Hematopoietic multipotent progenitor cell (in vitro differentiated cells): ENCODE results near the gene NXF1. TPM values are rescaled to one million over a fixed set of nuclear protein-coding genes. Genes with fewer than 3 reads are reported as not detected.

ENCODE experiments used
- DNase-seq, 3 donors: peaks; one replicate each; pipeline ENCODE4 v3.0.0-alpha.2; 2011 to 2015; ENCODE audit warnings: low read depth in 2 of 3, low spot score in 2 of 3
- small RNA-seq: library from RNA; depleted of rRNA; stranded (forward); fragments of <200 nt; gene quantifications from one replicate; pipeline ENCODE3, GENCODE V24; 2012
- total RNA-seq: library from RNA; depleted of rRNA; stranded (reverse); fragments of >200 nt; gene quantifications from one replicate; pipeline ENCODE4 v1.2.3, GENCODE V29; 2012

The NXF1 gene
- total RNA-seq, 1 donor: 62.2 TPM

DNA sequence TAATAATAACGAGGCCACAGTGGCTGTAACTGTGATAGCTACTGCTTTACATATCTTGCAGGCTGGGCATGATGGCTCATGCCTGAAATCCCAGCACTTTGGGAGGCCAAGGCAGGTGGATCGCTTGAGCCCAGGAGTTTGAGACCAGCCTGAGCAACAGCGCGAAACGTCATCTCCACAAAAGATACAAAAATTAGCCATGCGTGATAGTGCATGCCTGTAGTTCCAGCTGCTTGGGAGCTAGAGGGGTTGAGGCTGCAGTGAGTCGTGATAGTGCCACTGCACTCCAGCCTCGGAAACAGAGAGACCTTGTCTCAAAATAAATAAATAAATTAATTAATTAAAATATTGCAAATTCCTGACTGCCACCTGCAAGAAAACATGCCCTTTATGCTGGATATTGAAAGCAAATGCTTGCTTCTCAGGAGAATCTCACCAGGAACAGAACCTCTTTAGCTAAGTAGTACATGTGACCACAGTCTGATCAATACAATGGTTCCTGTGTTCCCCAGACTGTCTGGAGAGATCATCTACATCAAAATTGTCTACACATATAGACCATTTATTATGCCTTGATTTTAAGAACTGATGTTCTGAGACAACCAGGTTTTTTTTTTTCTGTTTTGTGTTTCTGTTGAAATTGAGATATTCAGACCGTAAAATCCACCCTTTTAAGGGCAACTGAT, 57.6 kb downstream of the NXF1 start:
- no peak for DNase-seq

Small RNAs within 50 kb of the gene (small RNA-seq; reads per million reads assigned to genes)
- gene MIR6514: 0.47 reads per million
- gene RF00099: not detected
- gene RNU6-118P: not detected
- gene SNORD22: not detected
- not detected for gene SNORD26
- gene SNORD27: not detected
- gene SNORD28: not detected
- gene SNORD30: 105 reads per million, percentile 97 among the genes with 10 or more reads in this experiment

Other genes starting within 250 kb of the NXF1 start
- 3,462 TPM for gene EEF1G, start 231.5 kb downstream of the NXF1 start, total RNA-seq
- 11.6 TPM for gene TUT1, start 213.9 kb downstream of the NXF1 start, total RNA-seq
- 142 TPM for gene MTA2, start 203.6 kb downstream of the NXF1 start, total RNA-seq
- gene EML3, start 192.7 kb downstream of the NXF1 start, total RNA-seq: 38.0 TPM
- gene ROM1, start 192.2 kb downstream of the NXF1 start, total RNA-seq: 2.7 TPM
- 36.4 TPM for gene B3GAT3, start 183.5 kb downstream of the NXF1 start, total RNA-seq
- 215 TPM for gene GANAB, start 158.8 kb downstream of the NXF1 start, total RNA-seq
- 33.7 TPM for gene INTS5, start 152.1 kb downstream of the NXF1 start, total RNA-seq
- 15.3 TPM for gene C11orf98, start 140.2 kb downstream of the NXF1 start, total RNA-seq
- 51.7 TPM for gene CSKMT, start 140.1 kb downstream of the NXF1 start, total RNA-seq
- 7.3 TPM for gene UQCC3, start 133.8 kb downstream of the NXF1 start, total RNA-seq
- gene LBHD1, start 133.2 kb downstream of the NXF1 start, total RNA-seq: 6.5 TPM
- 141 TPM for gene UBXN1, start 126.4 kb downstream of the NXF1 start, total RNA-seq
- gene LRRN4CL, start 115.9 kb downstream of the NXF1 start, total RNA-seq: 0.27 TPM
- 66.5 TPM for gene BSCL2, start 98.0 kb downstream of the NXF1 start, total RNA-seq
- not detected for gene GNG3, start 97.8 kb downstream of the NXF1 start, total RNA-seq
- gene HNRNPUL2, start 78.0 kb downstream of the NXF1 start, total RNA-seq: 7.5 TPM
- 30.4 TPM for gene TTC9C, start 77.0 kb downstream of the NXF1 start, total RNA-seq
- 17.5 TPM for gene ZBTB3, start 51.3 kb downstream of the NXF1 start, total RNA-seq
- 81.3 TPM for gene POLR2G, start 43.9 kb downstream of the NXF1 start, total RNA-seq
- gene TAF6L, start 34.0 kb downstream of the NXF1 start, total RNA-seq: 25.0 TPM
- 49.3 TPM for gene TMEM179B, start 18.0 kb downstream of the NXF1 start, total RNA-seq
- 31.2 TPM for gene TMEM223, start 13.4 kb downstream of the NXF1 start, total RNA-seq
- gene STX5, start 26.6 kb upstream of the NXF1 start, total RNA-seq: 56.3 TPM
- gene TEX54, start 27.4 kb upstream of the NXF1 start, total RNA-seq: not detected
- 74.3 TPM for gene WDR74, start 34.1 kb upstream of the NXF1 start, total RNA-seq
- gene SLC3A2, start 75.5 kb upstream of the NXF1 start, total RNA-seq: 116 TPM
- under 0.01 TPM for gene CHRM1, start 115.9 kb upstream of the NXF1 start, total RNA-seq
- gene SLC22A6, start 179.5 kb upstream of the NXF1 start, total RNA-seq: not detected
- not detected for gene SLC22A8, start 210.4 kb upstream of the NXF1 start, total RNA-seq